Superior temporal gyrus (tissue), 1 donor: Measurements from ENCODE around the gene CHRNA7.

Source experiments
- DNase-seq: peaks from one replicate; pipeline ENCODE4 v3.0.0-alpha.2; 2016; ENCODE audit errors: extremely low spot score

The CHRNA7 gene

DNA sequence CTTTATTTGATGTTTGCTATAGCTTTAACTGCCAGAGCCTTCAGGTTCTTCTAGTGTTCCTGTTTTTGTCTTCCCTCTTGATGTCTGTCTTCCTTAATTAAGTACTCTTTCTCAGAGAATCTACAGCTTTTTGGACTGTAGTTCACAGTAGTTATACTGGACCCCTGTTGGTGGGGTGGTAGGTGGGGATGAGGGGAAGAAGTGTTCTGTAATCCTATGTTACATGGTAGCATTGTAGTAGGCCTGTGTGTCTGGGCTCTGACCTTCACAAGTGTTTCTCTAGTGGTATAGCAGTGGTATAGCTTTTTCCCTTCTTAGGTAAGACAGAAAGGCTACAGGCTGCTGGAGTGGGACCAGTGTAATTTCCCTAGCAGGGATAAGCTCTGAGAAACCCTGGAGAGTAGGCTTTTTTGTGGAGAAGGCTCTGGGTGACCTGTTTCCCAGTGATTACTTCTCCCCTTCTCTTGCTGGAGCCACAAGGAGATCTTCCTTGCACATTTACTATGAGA is 59.6 kb downstream of the CHRNA7 start:
- no peak for DNase-seq

DNA sequence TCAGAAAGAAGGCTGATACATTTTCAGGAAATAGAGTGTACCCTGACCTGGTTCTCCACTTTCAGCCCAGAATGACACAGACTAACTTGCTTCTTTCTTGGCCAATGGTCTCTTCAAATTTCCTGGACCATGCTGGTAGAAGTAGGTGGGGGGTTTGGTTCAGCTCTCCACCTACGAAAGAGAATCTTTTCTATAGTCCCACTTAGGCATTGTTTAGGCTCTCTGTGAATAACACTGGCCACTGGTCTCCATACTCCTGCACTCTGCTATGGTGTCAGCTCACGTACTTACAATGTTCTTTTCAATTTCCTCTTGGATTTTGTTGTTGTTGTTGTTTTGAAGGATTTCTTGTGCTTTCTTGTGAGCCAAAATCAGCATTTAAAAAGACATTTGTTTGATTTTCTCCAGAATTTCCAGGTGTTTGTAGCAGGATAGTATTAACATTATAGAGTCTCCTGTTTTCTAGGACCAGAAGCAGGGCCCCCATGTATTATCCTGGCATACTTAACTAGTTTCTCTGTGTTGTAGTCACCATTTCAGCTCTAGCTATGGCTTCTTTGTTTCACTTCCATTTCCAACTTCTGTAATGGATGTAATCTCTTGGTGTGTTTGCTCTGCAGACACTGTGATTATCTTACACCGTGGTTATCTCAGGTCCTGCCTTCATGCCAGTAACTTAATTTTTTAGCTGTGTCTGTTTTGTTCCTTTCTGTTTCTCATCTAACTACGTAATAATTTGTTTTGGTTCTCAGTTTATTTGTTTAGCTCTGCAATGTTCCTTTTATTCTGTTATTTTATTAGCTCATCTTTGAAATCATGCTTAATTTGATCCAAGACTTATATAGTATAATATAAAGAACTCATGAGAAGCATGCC is 61.4 kb downstream of the CHRNA7 start:
- DNase-seq, result no peak

DNA sequence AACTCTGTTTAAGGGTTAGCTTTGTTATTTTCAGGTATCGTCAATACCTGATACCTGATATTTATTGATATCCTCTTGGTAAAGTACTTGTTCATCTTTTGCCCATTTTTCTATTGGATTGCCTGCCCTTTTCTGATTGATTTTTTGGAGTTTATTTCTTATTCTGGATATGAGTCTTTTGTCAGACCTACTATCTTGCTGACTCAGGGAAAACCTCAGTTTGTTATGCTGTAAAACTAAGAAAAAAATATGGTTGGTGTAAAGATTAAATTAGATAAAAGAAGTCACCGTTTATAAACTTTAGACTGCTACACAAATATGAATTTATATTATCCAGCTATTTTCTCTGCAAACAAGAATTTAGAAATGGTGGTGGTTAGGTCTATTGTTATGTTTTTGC is 65.9 kb downstream of the CHRNA7 start:
- no peak for DNase-seq

DNA sequence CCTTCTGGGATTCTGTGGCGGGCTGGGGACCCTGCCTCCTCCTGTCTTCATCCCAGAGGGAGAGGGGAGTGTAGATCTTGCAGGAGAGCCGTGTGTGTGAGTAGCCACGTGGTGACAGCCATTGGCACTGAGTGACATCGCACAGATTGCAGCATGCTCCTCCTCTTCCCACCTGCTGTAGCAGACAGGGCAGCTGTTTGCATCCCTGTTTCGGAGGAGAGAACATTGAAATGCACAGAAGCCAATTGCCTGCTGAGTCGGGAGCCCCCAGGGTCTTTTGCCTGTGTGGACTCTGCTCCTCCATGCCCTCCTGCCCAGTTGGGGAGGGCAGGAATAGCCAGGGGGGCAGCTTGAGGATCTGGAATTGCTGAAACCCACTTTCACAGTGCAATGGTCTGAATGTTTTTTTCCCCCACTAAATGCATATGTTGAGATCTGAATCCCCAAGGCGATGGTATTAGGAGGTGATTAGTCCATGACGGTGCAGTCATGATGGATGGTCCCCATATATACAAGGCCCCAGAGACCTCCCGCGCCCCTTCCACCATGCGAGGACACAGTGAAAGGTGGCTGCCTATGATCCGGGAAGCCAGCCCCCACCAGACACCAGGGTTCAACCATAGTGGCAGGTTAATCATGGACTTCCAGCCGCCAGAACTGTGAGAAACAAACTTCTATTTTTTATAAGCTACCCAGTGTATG is 66.8 kb downstream of the CHRNA7 start:
- no peak for DNase-seq

DNA sequence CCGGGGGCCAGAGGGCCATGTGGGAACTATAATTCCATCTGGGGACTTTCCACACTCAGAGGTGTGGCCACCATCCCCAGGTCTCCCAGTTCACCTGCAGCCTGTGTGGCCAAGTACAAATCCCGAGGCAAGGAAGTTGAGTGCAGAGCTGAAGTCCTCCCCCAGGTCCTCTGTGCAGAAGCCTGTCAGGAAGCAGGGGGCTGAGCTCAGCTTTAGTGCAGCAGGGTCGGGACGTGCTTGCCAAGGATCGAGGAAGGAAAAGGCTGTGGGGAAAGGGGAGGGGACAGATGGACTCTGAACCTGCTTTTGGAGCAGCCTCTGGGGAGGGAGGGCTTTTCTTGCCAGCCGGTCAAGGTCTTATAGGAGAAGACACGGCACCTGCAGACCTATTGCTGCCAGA is 67.7 kb downstream of the CHRNA7 start:
- DNase-seq, result no peak

DNA sequence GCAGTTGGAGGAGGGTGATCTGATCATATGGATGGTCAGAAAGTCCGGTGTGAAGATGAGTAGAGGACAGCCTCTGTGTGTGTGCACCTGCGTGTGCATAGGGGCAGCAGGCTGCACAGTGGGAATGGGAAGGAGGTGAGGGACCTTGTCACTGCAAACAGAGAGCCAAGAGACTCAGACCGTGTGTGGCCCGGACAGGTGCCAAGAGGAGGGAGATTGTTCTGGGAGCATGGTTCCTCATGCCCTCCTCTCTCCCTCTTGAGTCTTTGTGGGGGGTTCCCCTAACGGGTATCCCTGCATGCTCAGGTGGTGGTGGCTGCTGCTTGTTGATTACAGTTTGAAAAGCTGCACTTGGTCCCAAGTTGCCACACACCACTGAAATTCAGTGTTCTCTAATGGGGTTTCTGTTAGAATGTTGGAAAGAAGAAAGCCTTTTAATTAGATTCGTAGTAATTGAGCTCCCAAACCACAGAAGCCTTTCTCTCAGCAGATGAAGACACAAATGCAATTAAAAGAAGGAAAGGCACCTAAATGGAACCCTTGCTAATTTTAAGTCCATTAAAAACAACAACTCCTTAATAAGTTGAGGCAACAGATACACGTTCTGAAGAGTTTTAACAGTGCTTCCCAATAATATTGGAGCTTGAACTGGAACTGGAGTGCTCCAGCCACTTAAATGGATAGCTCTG is 68.9 kb downstream of the CHRNA7 start:
- no peak for DNase-seq

DNA sequence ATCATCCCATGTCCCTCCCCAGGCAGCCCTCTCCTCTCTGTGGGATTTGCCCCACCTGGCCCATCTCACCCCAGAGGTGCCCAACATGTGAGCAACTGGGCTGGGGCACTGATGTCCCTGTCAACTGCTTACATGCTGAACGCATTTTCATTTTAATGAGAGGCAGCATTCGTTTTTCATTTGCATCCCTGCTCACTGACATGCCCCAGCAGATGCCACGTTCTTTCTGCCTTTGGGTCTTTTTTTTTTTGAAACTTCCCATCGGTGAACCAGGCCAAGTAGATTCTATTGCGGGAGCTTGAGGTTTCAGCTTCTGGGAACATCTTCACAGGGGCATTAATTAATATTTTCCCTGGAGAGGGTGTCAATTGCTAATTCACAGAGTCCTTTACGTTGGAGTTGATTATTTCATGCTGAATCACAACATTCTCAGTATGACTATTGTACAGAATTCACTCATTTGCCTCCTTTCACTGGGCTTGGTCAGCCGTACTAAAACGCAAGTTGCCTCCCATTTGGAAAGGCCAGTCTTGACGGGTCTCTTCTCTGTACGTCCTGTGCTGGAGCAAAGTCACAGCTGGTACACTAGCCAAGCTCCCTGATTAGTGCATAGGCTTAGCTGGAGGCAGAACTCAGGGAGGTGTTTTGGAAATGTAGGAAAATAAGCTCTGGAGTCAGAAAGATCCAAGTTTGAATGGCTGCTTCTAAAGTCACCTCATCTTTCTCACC is 69.8 kb downstream of the CHRNA7 start:
- no peak for DNase-seq

DNA sequence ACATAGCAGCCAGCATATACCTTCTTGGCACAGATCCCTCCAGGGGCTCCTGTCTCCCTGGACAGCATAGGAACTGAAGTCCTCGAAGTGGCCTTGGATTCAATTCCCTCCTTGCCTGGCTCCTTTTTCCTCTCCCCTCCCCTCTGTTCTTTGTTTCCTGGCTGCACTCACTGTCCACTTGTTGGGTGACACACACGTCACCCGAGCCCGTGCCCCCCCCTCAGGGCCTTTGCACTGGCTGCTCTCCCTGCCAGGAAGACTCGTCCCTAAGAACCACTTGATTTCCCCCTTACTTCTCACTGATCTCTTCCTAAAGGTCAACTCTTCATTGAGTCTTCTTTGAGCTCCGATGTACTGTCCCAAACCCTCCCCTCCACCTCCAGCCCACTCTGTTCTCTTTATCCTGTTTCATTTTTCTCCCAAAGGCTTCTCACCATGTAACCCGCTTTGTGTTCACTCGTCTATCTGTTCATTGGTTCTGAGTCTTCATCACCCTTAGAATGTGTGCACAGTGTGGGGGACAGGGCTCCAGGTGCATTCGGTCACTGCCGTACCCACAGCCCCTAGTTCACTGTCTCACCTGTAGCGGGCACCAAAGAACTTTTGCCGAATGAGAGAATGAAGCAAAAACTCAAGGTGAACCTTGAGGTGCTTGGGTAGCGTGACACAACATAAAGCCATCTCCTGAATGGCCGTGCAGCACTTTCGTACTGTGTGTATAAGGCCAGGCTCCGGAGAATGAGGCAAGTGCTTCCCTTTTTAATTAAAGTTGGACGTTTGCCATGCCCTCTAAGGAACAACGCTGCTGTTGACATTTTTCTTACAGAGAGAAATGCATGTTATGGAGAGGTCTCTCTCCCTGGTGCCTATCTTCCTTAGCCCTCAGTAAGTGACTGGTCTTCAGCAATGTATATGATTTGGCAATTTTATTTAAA is 74.0 kb downstream of the CHRNA7 start:
- no peak for DNase-seq

DNA sequence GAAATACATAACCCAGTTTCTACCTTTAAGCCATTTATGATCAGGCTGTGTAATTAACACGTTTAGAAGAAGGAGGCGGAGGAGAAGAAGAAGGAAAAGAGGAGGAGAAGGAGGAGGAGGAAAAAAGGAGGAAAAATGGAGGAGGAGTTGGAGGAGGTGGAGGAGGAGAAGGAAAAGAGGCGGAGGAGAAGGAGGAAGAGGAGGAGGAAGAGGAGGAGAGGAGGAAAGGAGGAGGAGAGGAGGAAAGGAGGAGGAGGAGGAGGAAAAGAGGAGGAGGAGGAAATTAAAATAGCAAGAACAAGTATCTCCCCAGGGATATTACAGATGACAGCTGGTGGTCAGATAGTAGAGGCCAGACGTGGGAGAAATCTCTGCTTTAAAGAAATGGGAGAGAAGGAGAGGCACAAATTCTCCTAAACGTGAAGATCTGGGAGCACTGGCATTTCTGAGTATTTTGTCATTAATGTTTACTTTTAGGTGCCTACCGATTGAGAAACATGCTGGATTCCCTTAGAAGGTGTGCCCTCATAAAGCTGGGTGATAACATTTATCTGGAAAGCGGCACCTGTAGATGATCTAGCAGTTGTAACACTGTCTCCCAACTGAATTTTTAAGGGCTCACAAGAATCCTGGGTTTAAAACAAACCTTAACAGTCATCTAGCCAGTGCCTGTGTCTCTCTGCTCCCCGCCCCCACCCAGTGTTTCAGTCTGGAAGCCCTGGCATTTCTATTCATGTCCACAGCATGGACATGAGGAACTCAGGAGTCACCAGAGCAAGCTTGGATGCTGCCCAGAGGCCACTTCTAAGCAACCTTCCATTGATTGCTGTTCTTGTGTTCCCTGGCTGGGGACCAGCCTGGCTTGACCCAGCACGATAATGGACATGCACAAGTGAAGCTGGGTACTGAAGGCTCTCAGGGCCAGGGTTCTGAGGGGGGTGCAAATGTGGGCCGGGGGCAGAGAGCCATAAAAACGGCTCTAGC is 75.2 kb downstream of the CHRNA7 start:
- DNase-seq, result no peak

DNA sequence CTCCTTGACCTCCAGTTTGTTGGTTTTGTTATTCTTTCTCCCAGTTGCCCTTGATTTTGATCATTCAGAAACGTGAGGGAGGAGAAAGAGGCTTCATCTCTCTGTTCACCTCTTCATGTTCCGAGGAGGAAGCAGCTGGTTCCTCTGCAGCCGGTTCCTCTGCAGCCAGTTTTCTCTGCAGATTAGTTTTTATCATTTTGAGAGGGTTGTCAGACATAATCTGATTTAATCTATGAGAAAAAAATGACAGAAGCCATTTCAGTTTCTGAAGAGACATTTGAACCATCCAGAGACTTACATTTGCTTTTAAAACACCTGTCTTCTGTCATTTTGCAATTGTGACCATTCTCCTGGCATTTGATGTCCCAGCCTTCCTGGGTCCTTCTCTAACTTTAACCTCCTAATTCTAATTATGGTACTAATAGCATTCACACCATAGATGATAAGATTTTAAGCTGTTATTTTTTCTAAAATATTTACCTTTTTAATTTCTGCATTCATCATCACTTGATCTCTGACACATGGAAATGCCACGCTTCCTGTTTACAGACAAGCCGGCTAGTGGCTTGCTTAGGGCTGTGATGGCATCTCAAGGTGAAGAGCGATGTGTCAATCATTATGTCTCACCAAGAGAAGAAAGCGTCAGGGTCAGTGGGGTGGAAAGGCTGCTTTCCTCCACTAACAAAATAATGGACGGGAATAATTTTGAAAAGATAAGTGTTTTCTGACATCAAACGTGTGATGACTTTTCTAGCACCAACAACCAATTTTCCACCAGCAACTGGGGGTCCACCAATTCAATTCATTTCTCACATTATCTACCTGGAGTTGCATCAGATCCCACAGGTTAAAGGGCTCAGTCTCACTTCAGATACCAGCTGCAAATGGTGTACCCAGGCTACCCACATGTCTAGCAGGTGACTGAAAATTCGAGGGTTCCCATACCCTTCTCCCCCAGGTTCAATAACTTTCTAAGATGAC is 76.4 kb downstream of the CHRNA7 start:
- no peak for DNase-seq

DNA sequence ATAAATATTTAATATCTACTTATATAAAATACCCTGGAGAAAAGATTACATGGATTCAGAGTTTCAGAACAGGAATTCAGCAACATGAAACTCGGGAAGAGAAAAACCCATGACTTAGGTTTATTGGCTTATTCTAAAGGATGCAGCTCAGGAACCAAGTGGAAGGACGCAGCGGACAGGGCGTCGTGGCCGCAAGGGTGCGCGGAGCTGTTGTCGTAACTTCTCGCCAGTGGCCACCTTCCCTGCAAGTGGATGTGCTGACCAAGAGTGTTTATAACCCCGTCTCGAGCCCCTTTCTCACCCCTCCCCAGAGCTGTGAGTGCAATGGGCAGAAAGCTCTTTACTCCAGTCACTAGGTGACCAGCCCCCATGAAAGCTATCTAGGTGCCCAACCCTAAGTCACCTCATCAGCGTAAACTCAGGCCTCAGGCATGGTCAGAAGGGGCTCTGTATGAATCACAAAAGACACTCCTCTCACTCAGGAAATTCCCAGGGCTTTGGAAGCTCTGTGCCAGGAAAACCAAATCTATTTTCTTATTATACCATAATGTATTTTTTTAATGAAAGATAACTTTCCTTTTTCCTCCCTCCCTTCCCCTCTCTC is 77.3 kb downstream of the CHRNA7 start:
- no peak for DNase-seq

DNA sequence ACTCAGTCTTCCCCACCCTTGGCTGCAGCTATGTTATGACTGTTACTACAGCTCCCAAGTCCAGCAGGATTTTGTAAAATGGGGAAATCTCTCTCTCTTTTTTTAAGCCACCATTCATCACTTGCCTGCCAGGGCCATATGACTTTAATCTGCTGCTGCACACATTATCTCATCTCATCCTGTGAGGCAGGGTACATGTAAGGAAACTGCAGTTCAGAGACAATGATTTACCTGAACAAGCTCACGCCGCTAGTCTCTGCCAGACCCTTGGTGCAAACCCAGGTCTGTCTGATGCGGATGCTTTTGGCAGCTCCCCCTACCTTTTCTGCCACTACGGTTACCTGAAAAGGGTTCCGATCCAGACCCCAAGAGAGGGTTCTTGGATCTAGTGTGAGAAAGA is 78.3 kb downstream of the CHRNA7 start:
- no peak for DNase-seq

DNA sequence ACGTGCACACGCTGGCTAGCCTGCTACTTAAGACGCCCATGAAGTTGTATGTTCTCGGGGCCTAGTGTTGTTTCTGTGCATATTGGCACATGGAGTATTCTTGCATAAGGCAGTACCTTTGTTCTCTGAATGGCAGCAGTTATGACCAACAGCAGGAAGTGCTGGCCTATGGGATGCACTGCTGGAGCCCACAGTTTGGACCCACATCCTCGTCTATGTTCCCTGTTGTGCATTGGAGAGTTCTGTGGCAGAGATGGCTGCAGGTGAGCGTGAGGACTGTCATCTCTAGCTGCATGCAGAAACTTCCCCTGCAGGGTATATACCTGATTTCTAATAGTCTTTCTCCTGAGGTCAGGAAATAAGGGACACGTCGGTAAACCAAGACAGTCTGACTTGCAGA is 81.8 kb downstream of the CHRNA7 start:
- no peak for DNase-seq

DNA sequence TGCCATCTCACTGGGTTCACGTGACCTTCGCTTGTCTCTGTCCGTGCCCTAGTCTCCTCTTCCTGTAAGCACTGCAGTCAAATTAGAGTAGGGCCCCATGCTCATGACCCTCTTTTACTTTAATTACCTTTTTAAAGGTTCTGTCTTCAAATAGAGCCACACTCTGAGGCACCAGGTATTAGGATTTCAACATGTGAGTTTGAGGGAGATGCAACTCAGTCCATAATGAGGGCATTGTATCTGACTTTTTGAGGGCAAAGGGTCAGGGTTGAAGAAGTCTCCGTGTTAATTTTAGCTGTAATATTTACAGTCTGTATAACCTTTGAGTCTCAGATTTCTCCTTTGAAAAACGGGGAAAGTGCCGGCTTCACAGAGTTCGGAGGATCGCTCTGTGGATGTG is 82.9 kb downstream of the CHRNA7 start:
- no peak for DNase-seq

DNA sequence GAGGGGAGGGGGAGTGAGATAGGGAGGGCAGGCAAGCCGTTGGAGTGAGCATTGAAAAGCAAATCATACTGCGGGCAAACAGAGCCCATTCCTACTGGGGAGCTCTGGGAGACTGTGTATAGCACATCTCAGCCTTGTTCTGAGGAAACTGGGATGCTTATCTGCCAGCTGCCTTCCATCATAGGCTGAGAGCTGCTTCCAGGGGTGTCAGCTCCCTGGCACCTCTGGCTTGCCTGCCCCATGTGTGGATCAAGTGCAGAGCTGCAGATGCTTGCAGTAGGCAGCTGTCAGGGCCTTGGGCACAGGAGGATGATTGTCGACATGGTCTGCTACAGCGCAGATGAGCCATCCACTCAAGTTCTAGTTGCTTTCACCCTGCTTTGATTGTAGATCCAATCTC is 86.8 kb downstream of the CHRNA7 start:
- DNase-seq, result no peak

DNA sequence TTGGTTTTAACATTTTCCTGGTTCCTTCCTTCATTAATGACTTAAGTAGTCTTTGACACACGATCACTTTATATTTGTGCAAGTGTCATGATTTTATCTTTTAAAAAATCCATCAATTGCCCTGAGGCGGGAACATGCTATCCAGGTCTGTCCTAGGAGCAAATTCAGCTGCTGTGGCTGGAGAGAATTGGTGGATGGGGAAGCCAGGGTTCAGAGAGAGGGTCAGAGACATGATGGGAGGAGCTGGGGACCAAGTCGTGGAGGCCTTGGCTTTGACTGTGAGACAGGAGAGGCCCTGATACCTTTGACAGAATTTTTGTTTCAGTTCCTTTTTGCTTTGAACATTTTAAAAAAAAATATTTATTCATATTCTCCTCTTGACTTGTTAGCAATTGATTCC is 89.0 kb downstream of the CHRNA7 start:
- no peak for DNase-seq

DNA sequence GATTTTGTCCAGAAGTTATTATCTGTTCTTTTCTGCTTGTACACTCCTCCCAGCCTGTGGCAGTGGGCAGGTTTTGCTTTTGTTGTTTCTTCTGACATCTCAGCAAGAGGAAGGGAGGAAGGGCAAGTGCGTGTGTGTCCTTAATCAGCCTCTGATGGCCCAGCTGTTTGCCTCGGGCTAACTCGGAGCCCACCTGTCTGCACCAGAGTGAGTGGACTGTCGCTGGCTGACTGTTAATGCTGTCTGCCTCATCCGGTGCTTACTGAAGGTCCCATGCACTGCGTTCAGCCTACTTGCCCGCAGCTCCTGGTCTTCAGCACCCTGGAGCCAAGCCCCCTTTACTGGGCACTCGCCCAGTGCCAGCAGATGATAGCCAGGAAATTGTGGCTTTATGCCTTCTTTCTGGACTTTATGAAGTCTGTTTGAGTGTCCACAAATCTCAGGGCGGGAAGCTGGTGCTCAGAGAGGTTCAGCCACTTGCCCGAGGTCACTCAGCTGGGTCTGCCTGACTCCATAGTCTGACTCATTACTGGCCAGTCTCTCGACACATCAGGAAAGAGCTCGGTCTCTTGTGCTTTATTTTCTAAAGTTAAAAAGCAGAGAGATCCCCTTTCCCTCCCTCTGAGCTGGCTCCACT is 89.5 kb downstream of the CHRNA7 start:
- DNase-seq, result no peak
